Astrocyte of the hippocampus (primary cell): ENCODE data around the gene PUS3.

Source experiments
- DNase-seq: peaks from one replicate; pipeline ENCODE4 v3.0.0; 2011; ENCODE audit warnings: low read depth, low spot score

The PUS3 gene

DNA sequence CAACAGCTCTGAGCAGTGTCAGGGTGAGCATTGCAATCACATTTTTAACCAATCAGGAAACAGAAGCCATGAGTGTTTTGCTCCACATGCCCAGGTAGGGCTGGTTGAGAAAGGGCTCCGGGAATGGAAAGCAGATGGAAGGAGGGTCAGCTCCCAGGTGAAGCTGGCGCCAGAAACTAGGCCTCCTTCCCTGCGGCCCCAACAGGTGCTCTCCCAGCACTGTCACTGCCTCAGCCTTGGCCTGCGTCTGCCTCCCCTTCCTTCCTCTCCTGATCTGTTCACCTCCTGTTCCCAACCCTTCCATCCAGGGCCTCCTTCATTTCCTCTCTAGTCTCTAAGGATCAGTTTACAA is 38.2 kb upstream of the PUS3 start:
- no peak for DNase-seq

DNA sequence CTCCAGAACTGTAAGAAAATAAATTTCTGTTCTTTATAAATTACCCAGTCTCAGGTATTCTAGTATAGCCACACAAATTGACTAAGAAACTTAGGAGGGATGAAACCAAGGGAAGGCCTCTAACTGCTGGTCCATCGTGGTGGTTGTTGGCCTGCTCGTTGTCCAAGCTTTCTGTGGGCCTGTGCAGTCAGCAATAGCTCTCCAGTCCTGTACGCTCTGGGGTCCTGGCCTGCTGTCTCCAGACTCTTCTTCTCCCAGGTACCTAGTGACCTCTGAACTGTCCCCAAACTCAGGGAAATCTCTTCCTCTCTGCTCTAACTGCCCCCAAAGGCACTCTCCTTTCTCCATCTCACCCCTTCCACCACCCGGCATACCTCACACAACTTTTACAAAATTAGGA is 37.1 kb upstream of the PUS3 start:
- no peak for DNase-seq

DNA sequence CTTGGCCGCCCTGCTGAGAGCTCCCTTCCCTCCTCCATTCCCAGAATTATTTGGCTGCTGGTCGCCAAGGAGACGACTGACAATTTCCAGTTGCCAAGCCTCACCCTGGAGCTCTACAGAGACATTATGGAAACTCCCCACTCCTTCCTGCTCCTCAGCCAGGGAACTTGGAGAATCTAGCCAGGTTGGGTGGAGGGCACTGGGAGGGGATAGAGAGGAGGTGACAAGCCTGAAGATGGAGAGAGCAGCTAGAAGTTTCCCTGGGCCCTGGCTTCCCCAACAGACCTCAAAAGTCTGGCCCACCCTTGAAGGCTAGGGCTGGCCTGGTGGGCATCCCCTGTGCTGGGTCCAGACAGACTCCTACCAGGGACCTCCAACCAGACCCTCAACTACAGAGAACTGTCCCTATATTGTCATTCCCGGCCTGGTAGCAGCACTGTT is 36.1 kb upstream of the PUS3 start:
- peak; percentile 23 for DNase-seq

DNA sequence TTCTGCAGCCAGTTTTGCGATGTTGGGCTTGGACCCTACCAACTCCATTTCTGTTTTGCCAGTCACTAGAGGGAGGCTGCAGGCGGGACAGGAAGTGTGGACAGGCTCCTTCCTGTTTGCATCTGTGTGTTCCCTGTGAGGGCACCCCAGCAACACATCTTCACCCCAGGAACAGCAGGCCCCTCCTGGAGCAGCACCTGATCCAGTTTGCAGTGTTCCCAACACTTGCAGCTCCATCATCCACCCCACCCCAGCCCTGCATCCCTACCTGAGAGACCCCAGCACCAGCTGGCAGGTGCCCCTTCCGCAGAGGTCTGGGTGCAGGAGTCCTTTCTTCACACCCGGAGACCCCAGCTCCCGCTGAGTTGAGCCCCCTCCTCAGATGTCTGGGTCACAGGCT is 35.4 kb upstream of the PUS3 start:
- no peak for DNase-seq

DNA sequence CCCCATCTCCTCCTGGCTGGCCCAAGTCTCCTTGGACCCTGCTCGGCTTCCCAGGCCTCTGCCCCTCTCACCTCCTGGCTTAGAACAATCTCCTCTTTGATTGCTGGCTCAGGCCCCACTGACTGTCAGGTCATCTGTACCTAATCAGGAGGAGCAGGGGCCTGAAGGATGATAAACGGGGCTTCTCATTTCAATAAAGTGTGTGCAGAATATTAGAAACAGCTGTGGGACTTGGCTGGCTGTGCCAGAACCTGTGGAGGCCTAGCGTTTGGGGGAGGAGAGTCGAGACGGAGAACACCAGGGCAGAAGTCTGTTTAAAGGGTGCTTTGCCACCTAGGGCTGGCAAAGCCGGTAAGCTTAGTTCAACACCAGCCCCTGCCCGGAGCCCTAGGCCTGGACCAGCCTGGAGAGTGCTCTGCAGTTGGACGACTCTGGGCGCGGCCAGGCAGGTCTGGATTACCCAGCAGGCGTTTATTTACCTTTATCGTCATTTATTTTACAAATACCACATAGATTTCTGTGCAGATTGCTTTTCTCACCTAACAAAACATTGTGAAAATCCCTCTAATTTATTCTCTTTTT is 32.7 kb upstream of the PUS3 start:
- no peak for DNase-seq

DNA sequence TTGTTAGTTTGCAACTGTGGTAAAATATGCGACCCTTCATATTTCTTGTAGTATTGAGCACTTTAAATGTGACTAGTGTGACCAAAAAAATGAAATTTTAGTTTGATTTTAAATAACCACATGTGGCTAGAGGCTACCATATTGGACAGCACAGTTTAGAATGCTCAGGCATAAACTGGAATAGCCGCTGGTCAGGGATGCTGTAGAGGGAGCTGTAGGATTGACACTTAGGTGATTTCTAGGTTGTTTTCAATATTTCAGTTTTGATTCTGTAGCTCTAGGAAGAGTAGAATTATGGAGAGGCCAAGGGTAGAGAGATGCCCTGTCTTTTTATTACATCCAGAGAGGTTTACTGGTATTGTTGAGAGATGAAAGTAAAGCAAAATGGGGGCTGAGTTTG is 32.0 kb upstream of the PUS3 start:
- DNase-seq: no peak

DNA sequence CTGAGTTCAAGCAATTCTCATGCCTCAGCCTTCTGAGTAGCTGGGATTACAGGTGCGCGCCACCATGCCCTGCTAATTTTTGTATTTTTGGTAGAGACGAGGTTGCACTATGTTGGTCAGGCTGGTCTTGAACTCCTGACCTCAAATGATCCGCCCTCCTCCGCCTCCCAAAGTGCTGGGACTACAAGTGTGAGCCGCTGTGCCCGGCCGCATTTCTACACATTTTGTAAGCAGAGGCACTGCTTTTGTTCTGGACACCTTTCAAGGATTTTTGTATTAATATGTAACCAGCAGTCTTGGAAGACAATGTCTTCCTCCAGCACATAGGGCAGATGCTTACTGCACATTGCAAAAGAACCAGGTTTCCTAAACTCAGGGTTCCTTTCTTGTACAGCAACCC is 31.5 kb upstream of the PUS3 start:
- DNase-seq: no peak

DNA sequence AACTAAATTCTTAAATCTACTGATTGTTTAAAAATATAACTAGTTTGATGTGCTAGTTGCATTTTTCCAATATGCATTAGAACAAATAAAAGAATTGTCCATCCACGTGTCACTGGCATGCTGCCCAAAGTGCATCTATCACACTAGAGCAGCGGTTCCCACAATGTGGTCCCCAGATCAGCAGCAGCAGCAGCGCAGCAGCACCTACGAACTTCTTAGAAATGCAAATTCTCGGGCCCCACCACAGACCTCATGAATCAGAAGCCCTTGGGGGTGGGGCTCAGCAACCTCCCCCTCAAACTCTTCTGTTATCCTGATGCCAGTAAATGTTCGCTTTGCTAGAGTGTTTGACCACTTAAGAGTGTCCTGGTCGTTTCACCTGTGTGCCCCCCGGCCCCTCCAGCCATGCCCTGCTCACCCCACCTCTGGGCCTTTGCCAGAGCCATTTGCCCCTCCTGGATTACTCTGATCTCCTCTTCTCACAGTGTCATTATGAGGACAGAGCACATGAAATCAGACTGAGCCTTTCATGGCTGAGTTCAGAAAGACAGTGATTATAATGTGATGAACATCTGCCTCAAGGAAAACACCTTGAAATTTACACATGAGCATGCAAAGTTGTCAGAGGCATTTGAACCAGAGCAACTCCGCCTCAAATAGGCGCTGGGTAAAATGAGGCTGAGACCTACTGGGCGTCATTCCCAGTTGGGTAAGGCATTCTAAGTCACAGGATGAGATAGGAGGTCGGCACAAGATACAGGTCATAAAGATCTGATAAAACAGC is 30.2 kb upstream of the PUS3 start:
- DNase-seq: no peak

DNA sequence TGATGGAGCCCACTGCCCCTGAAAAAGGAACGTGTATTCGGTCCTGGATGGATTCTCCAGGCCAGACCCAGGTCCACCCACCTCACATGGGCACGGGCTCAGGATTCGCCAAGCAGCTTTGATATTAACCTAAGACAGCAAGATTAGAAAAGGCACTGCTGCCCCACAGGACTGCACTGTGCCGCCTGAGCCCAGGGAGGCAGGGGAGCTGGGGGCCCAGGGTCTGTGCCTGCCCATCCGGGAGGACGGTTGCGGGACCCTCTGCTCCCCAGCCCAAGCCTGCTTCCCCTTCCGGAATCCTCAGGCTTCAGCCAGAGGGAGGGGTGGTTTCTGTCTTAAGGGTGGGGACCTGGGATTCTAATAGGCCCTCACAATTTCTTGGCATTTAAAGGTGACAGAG is 29.3 kb upstream of the PUS3 start:
- DNase-seq: no peak

DNA sequence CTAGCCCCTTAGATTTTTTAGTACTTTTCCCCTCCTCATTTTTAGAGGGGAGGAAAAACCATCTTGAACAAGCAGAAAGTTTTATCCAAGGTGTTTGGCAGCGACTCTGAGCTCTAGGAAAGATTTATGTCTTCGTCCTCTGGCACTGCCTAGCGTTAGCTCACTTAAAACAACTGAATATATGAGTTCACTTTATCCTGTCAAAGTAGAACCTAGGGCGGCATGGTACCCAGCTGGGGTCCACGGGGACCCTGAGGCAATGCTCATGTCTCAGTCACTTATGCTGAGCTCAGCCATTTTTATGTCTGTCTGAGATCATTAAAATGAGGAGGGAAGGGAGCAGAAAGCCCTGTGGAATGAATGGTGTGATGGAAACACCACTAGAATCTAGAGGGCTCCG is 28.7 kb upstream of the PUS3 start:
- no peak for DNase-seq

DNA sequence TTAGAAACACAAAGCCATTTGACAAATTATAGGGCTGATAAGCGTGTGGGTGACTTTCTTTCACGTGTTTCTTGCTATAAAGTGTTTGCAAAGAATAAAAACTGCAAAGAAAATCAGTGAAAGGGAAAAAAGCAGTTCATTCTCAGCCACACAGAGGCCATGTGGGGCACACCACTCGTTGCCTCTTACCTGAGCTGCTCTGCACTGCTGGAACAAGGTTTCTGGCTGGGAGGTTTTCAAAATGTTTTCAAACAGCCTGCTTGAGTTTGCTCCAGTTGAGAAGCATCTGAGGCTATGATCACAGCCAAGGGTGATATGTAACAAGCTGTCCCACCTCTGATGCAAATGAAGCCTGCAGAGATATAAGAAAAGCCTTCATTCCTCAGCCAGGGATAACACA is 28.1 kb upstream of the PUS3 start:
- no peak for DNase-seq

DNA sequence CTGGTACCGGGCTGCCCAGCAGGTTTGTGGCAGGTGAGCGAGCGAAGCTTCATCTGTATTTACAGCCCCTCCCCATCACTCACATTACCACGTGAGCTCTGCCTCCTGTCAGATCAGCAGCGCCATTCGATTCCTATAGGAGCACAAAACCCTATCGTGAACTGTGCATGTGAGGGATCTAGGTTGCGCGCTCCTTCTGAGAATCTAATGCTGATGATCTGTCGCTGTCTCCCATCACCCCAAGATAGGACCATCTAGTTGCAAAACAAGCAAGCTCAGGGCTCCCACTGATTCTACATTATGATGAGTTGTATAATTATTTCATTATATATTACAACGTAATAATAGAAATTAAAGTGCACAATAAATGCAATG is 27.1 kb upstream of the PUS3 start:
- DNase-seq: no peak

DNA sequence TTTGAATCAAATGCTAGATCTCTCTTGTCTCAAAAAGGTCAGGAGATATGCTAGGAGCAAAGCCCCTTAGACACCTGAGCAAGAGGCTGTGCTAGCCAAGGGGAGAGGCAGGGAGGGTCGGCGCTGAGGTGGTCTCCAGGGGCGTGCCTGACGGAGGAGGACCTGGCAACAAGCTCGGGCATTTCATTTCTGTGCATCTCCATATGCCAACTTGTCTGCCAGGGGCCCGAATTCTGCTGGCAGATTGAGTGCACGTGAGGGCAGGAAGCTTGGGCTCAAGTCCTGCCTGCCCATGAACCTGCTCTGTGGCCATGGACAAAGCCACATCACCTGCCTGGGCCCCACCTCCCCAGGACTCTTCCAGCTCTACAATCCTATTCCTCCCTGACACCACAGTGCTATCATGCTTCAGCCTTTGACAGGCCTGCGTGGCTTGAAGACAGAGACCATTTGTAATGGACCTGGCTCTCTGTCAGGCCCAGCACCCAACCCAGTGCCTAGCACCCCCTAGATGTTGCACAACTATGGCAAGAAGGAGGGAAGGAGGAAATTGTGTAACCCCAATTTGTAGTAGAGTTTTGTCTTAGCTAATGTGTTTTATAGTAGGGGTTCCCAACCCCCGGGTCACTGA is 26.6 kb upstream of the PUS3 start:
- no peak for DNase-seq

DNA sequence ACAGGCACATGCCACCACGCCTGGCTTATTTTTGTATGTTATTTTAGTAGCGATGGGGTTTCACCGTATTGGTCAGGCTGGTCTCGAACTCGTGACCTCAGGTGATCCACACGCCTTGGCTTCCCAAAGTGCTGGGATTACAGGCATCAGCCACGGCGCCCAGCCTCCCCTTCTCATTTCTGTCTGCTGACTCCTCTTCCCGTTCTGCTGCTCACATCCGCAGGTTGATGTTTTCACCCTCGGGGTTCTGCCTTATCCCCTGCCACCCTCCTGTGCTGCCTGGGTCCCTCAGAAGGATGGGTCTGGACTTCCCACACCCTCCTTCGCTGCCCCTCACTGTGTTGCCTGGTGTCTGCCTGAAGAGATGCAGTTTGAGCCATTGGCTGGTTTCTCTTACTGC is 23.7 kb upstream of the PUS3 start:
- DNase-seq: no peak

DNA sequence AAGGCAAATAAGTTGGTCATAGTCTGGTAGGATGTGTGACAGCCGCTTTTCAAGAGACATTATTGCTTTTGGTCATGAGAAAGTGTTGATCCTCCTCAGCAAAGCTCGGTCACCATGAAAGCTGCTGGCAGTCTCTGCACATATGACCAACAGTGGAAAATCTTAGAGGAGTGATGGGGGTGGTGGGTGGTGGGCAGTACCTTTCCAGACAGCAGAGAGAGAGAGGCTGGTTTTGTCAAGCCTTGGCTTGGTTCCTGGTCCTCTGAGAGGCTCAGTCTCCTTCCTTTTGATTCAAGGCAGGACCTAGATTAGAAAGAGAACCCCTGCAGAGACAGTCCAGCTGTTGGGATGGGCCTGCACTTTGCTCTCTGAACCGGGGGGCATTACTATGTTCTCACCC is 22.8 kb upstream of the PUS3 start:
- no peak for DNase-seq

DNA sequence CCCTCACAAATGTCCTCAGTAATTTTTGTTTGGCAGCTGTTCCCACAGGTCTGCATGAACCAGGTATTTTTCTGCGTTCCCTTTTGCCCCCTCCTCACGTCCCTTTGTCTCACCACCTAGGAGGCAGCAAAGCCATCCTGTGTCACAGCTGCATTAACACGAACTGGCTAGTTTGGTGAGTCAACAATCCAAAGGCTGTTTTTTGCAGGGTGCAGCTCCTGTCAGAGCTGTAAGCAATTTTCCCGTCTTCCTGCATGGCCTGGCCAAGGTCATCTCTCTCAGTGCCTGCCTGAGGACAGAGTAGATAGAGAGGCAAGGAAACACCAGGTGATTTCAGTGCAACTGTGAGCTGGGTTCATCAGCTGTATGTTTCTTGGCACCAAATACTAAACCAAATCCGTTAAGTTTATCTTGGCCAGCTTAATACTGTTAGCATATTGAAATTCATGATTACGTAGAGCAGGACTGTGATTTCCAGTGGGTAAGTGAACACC is 22.3 kb upstream of the PUS3 start:
- peak; percentile 38 for DNase-seq

DNA sequence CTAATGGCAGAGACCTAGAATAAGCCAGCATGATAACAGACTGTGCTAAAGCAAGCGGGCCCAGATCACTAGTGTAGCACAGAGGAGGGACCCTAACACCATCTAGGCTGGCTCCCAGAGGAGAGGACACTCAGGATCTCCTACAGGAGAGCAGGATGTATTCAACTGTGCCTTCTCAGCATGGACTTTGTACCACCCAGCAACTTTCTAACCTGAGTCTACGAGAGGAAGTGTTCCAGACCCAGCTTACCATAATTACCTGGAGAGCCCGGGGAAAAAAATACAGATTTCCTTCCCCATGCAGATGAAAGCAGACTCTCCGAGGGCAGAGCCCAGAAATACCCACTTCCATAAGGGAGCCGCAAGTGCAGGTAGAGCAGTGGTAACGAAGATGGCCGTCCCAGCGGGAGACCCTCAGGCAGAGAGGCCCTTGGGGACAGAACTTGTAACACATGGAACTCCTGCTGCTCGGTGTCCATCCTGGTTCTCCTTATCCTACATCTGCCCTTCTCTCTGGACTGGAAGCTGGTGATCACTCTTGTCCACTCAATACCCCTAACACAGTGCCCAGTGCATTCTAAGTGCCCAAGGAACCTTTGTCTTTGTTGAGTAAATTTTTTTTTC is 21.5 kb upstream of the PUS3 start:
- no peak for DNase-seq

DNA sequence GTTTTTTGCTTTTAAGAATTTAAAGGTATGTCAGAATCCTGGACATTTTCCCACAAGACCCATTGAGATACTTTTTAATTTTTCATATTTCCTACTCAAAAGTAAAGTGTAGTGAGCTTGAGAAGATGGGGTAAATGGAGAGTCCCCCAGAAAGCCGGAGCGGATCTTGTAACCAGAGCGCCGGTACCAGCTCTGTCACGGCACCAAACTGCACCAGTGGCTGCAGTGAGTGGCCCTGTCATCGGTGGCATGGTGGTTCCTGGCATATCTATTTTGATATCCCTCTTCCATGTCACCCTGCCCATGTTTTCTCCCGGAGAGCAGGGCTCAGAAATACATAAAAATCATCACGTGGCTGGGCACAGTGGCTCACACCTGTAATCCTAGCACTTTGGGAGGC is 20.6 kb upstream of the PUS3 start:
- no peak for DNase-seq

DNA sequence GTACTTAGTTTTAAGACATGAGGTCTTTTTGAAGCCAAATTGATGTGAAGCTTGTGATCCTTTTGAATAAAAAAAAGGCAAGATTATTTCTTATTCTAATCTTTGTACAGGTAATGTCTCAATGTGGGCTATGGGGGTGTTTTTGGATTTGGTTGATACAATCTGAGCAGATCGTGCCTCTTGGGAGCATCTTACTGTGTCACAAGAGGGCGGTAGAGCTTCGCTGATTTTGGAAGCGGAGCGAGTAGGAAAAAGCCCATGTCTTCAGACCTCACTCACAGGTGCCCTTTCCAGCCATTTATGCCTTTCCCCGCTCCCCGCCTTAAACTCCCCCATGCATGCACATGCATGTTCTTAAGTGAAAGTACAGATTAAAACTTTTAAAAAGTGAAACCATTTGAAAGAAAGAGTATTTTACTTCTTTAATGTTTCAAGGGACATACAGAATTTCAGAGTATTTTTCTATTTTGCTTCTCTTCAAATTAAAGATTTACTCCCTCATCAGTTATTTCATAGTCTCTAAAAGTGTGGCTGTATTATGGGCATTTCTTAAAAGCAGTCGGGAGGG is 20.1 kb upstream of the PUS3 start:
- DNase-seq: peak; percentile 85

DNA sequence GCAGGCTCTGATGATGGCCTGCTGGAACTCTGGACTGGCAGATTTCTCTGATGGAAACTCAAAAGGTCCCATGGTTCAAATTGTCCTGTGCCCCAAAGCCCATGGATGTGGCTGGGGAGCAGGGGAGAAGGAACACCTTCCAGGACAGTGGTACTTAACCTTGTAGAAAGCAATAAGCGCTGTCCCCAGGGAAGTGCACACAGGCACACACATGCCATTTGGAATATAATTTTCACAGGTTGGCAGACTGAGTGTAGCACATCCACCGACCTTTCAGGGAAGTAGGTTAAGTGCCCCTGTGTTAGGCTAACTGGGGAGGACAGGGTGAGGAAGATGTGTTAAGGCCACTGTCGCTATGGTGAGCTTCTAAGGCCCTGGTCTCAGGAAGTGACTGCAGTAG is 19.1 kb upstream of the PUS3 start:
- no peak for DNase-seq

DNA sequence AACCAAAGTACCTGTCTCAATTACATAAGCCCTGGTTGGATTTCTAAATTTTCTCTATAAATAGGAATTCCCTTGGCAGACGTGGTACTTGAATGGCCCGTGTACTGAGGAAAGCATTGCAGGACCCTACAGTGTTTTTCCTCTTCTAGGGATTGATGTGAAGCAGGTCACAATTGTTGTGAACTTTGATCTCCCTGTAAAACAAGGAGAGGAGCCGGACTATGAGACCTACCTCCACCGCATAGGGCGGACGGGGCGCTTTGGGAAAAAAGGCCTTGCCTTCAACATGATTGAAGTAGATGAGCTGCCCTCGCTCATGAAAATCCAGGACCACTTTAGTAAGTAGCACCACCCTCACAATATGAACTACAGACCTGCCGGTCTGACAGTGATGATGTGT is 18.0 kb upstream of the PUS3 start:
- no peak for DNase-seq

DNA sequence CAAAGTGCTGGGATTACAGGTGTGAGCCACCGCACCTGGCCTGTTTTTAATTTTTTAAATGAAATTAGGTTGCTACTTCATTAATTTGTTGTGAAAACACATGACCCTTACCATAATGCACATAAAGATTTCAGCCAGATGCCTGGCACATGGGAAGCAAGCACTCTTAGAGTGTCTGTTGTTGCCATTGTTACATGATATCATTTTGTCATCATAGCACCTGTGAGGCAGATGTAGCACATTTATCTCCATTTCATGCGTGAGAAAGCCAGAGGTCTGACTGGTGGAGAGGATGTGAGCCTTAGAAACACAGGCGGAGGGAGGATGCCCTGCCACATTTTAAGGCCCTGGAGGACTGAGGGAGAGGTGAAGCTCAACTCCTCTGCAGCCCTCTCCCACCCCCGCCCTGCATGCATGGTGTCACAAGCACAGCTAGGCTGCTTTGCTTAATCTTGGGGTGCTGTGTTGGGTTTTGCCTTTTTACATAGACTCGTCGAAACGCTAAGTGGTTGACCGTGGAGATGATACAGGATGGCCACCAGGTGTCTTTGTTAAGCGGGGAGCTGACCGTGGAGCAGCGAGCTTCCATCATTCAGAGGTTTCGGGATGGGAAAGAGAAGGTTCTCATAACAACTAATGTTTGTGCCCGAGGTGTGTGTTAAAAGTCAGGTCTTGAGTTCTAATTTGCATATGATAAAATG is 15.3 kb upstream of the PUS3 start:
- no peak for DNase-seq
